H1 (cell line): ENCODE data around the gene PIAS1. TPM values are rescaled to one million over a fixed set of nuclear protein-coding genes. Genes with fewer than 3 reads are reported as not detected.

ENCODE experiments used
- CTCF ChIA-PET: fragments of 300-600 bp; sonication (Branson Sonifier 250); formaldehyde crosslinking; loops from one replicate; lab custom pipeline; 2021; ENCODE audit not compliant: partially characterized antibody; lab: Charles Lee
- POLR2A ChIA-PET: fragments of 300-600 bp; sonication (Branson Sonifier 250); formaldehyde crosslinking; loops from one replicate; lab custom pipeline; 2021; ENCODE audit warnings: inconsistent platforms; ENCODE audit not compliant: partially characterized antibody; lab: Charles Lee
- DNase-seq, 2 experiments: peaks; one replicate each; pipeline versions ENCODE4 v3.0.0 to v3.0.0-alpha.2; 2010 to 2022; ENCODE audit warnings: low spot score in 2 of 2, low read depth in 1 of 2, mixed read lengths in 1 of 2
- FAIRE-seq: peaks from 2 replicates; lab custom pipeline; 2011; peaks lifted over from hg19 to GRCh38; lab: Jason Lieb, UNC
- H2AFZ ChIP-seq: 2 replicates; pipeline ENCODE4 v1.8.1; 2012; ENCODE audit warnings: low read length, inconsistent platforms
- H2AK5ac ChIP-seq: 2 replicates; pipeline ENCODE4 v1.6.1; 2013; ENCODE audit warnings: low read depth, low read length
- H2BK120ac ChIP-seq: replicated peaks from 2 replicates; pipeline ENCODE3; 2013; ENCODE audit warnings: low read depth, low read length, inconsistent platforms
- H2BK12ac ChIP-seq: 2 replicates; pipeline ENCODE4 v1.6.1; 2013; ENCODE audit warnings: low read depth, low read length
- H2BK15ac ChIP-seq: 2 replicates; pipeline ENCODE4 v1.6.1; 2013; ENCODE audit warnings: low read length
- H2BK20ac ChIP-seq: 2 replicates; pipeline ENCODE4 v1.6.1; 2013; ENCODE audit warnings: low read length
- H2BK5ac ChIP-seq: 2 replicates; pipeline ENCODE4 v1.6.1; 2013; ENCODE audit warnings: low read depth, low read length
- H3K14ac ChIP-seq: 2 replicates; pipeline ENCODE4 v1.6.1; 2013; ENCODE audit warnings: inconsistent platforms; ENCODE audit not compliant: insufficient read length
- H3K18ac ChIP-seq: 2 replicates; pipeline ENCODE4 v1.6.1; 2013; ENCODE audit warnings: low read length; ENCODE audit errors: extremely low read depth
- H3K23ac ChIP-seq: 2 replicates; pipeline ENCODE4 v1.6.1; 2013; ENCODE audit warnings: inconsistent platforms; ENCODE audit not compliant: insufficient read length
- H3K23me2 ChIP-seq: 2 replicates; pipeline ENCODE4 v1.6.1; 2013; ENCODE audit warnings: low read depth, low read length
- H3K27ac ChIP-seq: 2 replicates; pipeline ENCODE4 v1.6.1; 2011; ENCODE audit warnings: low read depth, low read length, inconsistent platforms
- H3K27me3 ChIP-seq, 4 experiments: replicated peaks in 1 of 4; 1 replicate in 1 of 4; 2 replicates in 3 of 4; pipeline versions ENCODE4 v1.6.1 to v1.8.1; 2011 to 2013; ENCODE audit warnings: low read length in 3 of 4, mild to moderate bottlenecking in 3 of 4, inconsistent platforms in 2 of 4, mixed read lengths in 2 of 4, moderate library complexity in 1 of 4; ENCODE audit not compliant: control insufficient read depth in 3 of 4, insufficient read depth in 3 of 4; ENCODE audit errors: extremely low read depth in 1 of 4
- H3K36me3 ChIP-seq, 4 experiments: 2 replicates each; pipeline versions ENCODE4 v1.6.1 to v1.8.1; 2011 to 2013; ENCODE audit warnings: mild to moderate bottlenecking in 4 of 4, low read length in 3 of 4, moderate library complexity in 2 of 4, control low read depth in 1 of 4, inconsistent platforms in 1 of 4; ENCODE audit not compliant: insufficient read depth in 4 of 4, control insufficient read depth in 2 of 4
- H3K4ac ChIP-seq: replicated peaks from 2 replicates; pipeline ENCODE3; 2013; ENCODE audit warnings: low read length, low read depth, mixed read lengths, inconsistent platforms; ENCODE audit not compliant: insufficient read length
- H3K4me1 ChIP-seq, 4 experiments: replicated peaks in 1 of 4; 1 replicate in 1 of 4; 2 replicates in 3 of 4; pipeline versions ENCODE4 v1.6.1 to v1.8.1; 2011 to 2013; ENCODE audit warnings: low read length in 3 of 4, inconsistent platforms in 2 of 4, mixed read lengths in 1 of 4; ENCODE audit not compliant: insufficient read depth in 4 of 4, control insufficient read depth in 3 of 4
- H3K4me2 ChIP-seq, 2 experiments: 2 replicates each; pipeline versions ENCODE4 v1.6.1 to v1.8.1; 2011 to 2013; ENCODE audit warnings: low read depth in 2 of 2, low read length in 2 of 2, control low read depth in 1 of 2, inconsistent platforms in 1 of 2, mild to moderate bottlenecking in 1 of 2; ENCODE audit not compliant: insufficient read depth in 1 of 2
- H3K4me3 ChIP-seq, 4 experiments: fragments of 200-600, 300-600 bp in 1 of 4; sonication (generic), shearing (Covaris generic), sonication (Bioruptor Twin) in 1 of 4; 2 replicates each; pipeline versions ENCODE4 v1.5.1 to v1.8.1; 2011 to 2016; ENCODE audit warnings: low read length in 4 of 4, low read depth in 3 of 4, control low read depth in 2 of 4, inconsistent platforms in 2 of 4, mild to moderate bottlenecking in 2 of 4, mixed read lengths in 1 of 4, moderate library complexity in 1 of 4; ENCODE audit not compliant: insufficient read depth in 2 of 4; ENCODE audit errors: extremely low read depth in 1 of 4
- H3K56ac ChIP-seq: replicated peaks from 2 replicates; pipeline ENCODE3; 2013; ENCODE audit warnings: low read depth, mild to moderate bottlenecking, mixed read lengths, low read length, inconsistent platforms; ENCODE audit not compliant: insufficient read length
- H3K79me1 ChIP-seq: 2 replicates; pipeline ENCODE4 v1.6.1; 2013; ENCODE audit warnings: low read depth, low read length, control low read depth
- H3K79me2 ChIP-seq, 2 experiments: 2 replicates each; pipeline versions ENCODE4 v1.6.1 to v1.8.1; 2012 to 2013; ENCODE audit warnings: low read length in 2 of 2, mild to moderate bottlenecking in 2 of 2, inconsistent platforms in 1 of 2; ENCODE audit not compliant: insufficient read depth in 2 of 2, control insufficient read depth in 1 of 2
- H3K9ac ChIP-seq, 4 experiments: replicated peaks in 1 of 4; 1 replicate in 1 of 4; 2 replicates in 3 of 4; pipeline versions ENCODE4 v1.6.1 to v1.8.1; 2011 to 2013; ENCODE audit warnings: low read depth in 3 of 4, low read length in 3 of 4, control low read depth in 2 of 4, mild to moderate bottlenecking in 2 of 4, moderate library complexity in 2 of 4, inconsistent platforms in 1 of 4; ENCODE audit errors: extremely low read depth in 1 of 4
- H3K9me3 ChIP-seq, 2 experiments: 2 replicates each; pipeline versions ENCODE4 v1.6.1 to v1.8.1; 2012 to 2013; ENCODE audit warnings: mild to moderate bottlenecking in 2 of 2, moderate library complexity in 2 of 2, control low read depth in 1 of 2, inconsistent platforms in 1 of 2, low read depth in 1 of 2, low read length in 1 of 2, mixed read lengths in 1 of 2; ENCODE audit not compliant: insufficient read depth in 2 of 2
- H4K20me1 ChIP-seq, 2 experiments: replicated peaks in 1 of 2; 2 replicates each; pipeline versions ENCODE3 to v1.8.1; 2011 to 2013; ENCODE audit warnings: inconsistent platforms in 2 of 2, low read length in 2 of 2, mild to moderate bottlenecking in 1 of 2; ENCODE audit not compliant: insufficient read depth in 2 of 2, control insufficient read depth in 1 of 2
- H4K5ac ChIP-seq: 2 replicates; pipeline ENCODE4 v1.6.1; 2013; ENCODE audit warnings: low read length, low read depth, mixed read lengths, inconsistent platforms; ENCODE audit not compliant: insufficient read length
- H4K8ac ChIP-seq: 2 replicates; pipeline ENCODE4 v1.8.0; 2013; ENCODE audit warnings: mild to moderate bottlenecking, moderate library complexity, low read length, inconsistent platforms; ENCODE audit not compliant: insufficient read depth; ENCODE audit errors: extremely low read depth
- H4K91ac ChIP-seq: replicated peaks from 2 replicates; pipeline ENCODE3; 2013; ENCODE audit warnings: low read length, mixed read lengths, inconsistent platforms; ENCODE audit not compliant: insufficient read length
- ATF3 ChIP-seq: IDR thresholded peaks from 2 replicates; pipeline ENCODE4 v1.6.1; 2011; ENCODE audit warnings: low read depth, mild to moderate bottlenecking, low read length; ENCODE audit not compliant: insufficient read depth
- KDM1A ChIP-seq: fragments of 200-600, 300-600 bp; sonication (generic); IDR thresholded peaks from 2 replicates; pipeline ENCODE4 v1.7.1; 2016; ENCODE audit warnings: mild to moderate bottlenecking, low read length, borderline replicate concordance
- MAFK ChIP-seq: IDR thresholded peaks from 2 replicates; pipeline ENCODE4 v1.6.1; 2012; ENCODE audit warnings: low read depth, mild to moderate bottlenecking, improper control_type of control experiment, low read length
- RBBP5 ChIP-seq: IDR thresholded peaks from 2 replicates; pipeline ENCODE4 v1.7.1; 2012; ENCODE audit warnings: low read depth, mild to moderate bottlenecking, inconsistent platforms, low read length, moderate library complexity, borderline replicate concordance
- RFX5 ChIP-seq: IDR thresholded peaks from 2 replicates; pipeline ENCODE4 v1.6.1; 2011; ENCODE audit warnings: low read depth, low read length, improper control_type of control experiment, borderline replicate concordance
- SP4 ChIP-seq: IDR thresholded peaks from 2 replicates; pipeline ENCODE4 v1.6.1; 2012; ENCODE audit warnings: low read length, inconsistent platforms
- SUZ12 ChIP-seq: fragments of 200-600 bp; sonication (generic); IDR thresholded peaks from 2 replicates; pipeline ENCODE4 v1.6.1; 2012; ENCODE audit warnings: mild to moderate bottlenecking, inconsistent platforms, low read length, moderate library complexity, mixed read lengths
- TBP ChIP-seq: IDR thresholded peaks from 2 replicates; pipeline ENCODE4 v1.6.1; 2011; ENCODE audit warnings: low read depth, low read length, improper control_type of control experiment
- WGBS, 2 experiments: shearing (Covaris generic) in 1 of 2; methylation state at CpG; one replicate each; pipeline versions ENCODE4 v1.1.6 to v1.1.7; 2013 to 2015; ENCODE audit warnings: low lambda C conversion rate in 2 of 2, mixed read lengths in 2 of 2, inconsistent platforms in 1 of 2, low coverage in 1 of 2, missing lambda C conversion rate in 1 of 2; ENCODE audit not compliant: insufficient replicate concordance in 2 of 2, insufficient coverage in 1 of 2, insufficient read length in 1 of 2; ENCODE audit errors: extremely low coverage in 1 of 2, missing lambda C conversion rate in 1 of 2; 5-methylcytosine and 5-hydroxymethylcytosine counted together
- polyA plus RNA-seq, 7 experiments: library from polyadenylated mRNA; depleted of rRNA in 3 of 7; stranded (reverse) in 5 of 7; unstranded in 2 of 7; fragments of >200 nt in 5 of 7; fragments of 200-250 nt in 2 of 7; gene quantifications; 1 replicate in 5 of 7; 2 replicates in 1 of 7; 4 replicates in 1 of 7; pipeline versions ENCODE4 v1.2.1 to v1.2.3, GENCODE V29; 2011 to 2013; ENCODE audit warnings: missing spikeins in 2 of 7, mixed read lengths in 2 of 7
- total RNA-seq: library from RNA; stranded (reverse); fragmentation: NEBNext Ultra II Directional; extraction: Animal tissue kit (Norgen Biotek cat#: 25700); gene quantifications from 2 replicates; pipeline ENCODE4 v1.2.1, GENCODE V29; 2021

PIAS1 gene
- total and polyA plus RNA-seq, 2 of the 8 experiments (the other 6 are each of a cell fraction or from before 2014, with no cell fraction given) = 30.8 to 34.5 TPM

DNA sequence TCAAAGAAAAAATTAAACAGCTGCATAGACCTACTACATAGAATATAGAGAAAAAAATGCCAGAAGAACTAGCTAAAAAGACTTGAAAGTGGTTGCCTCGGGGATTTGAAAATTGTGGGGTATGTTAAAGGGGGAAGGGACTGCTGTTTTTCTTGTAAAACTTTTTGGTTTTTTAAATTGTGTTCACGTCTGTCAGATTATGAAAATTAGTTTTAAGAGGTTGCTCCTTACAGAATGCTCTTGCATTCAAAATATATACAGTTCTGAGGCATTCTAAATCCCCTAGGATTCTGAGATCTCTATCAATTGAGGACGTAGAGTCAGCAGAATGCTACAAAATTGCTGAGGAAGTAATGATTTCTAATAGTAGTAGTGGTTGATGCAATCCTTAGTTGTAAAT is 28.6 kb downstream of the PIAS1 start:
- H3K4me1 ChIP-seq = peaks cover 0 to under 1% (median 0%) of the 10 kb centered on the region in 4 experiments; a peak in 2 of 7 replicates
- peaks cover 0 to 98% of the 10 kb centered on the region in 2 experiments; a peak in 3 of 4 replicates for H3K79me2 ChIP-seq
- H2AK5ac ChIP-seq = no peak overlapping the region
- peaks cover 4% of the 10 kb centered on the region in 2 experiments for H4K20me1 ChIP-seq
- no peak overlapping the region for H2BK120ac ChIP-seq
- CTCF ChIA-PET = interaction anchor here (0.6 to 0.8 kb wide), 2 partner anchors 10 to 112 kb away, joined by 3 read pairs; no protein-coding TSS in a partner anchor
- no peak overlapping the region for H3K27ac ChIP-seq
- H2BK20ac ChIP-seq = no peak overlapping the region
- H3K9me3 ChIP-seq = no peaks in the 10 kb centered on the region
- H4K91ac ChIP-seq = no peak overlapping the region
- no peak overlapping the region for H3K4me2 ChIP-seq
- no peak overlapping the region for H2BK5ac ChIP-seq
- peaks cover 0 to 10% (median 0%) of the 10 kb centered on the region in 4 experiments; a peak in 2 of 8 replicates for H3K36me3 ChIP-seq
- WGBS, 2 experiments = 72% methylated on average over 3 of the region's 3 CpGs; no CpG with 5 or more reads in 1 of the 2 experiments
- H3K9ac ChIP-seq = no peak overlapping the region
- POLR2A ChIA-PET = no interaction called here
- no peak overlapping the region for H2BK12ac ChIP-seq
- H3K4ac ChIP-seq = no peak overlapping the region
- DNase-seq (no peak), FAIRE-seq (no peak)
- H4K5ac ChIP-seq = no peak overlapping the region
- H3K18ac ChIP-seq = no peak overlapping the region
- no peak overlapping the region for H2BK15ac ChIP-seq
- H3K27me3 ChIP-seq = no peaks in the 10 kb centered on the region
- no peak overlapping the region for H3K14ac ChIP-seq
- H3K56ac ChIP-seq = no peak overlapping the region
- no peak overlapping the region for H3K23ac ChIP-seq
- no peak overlapping the region for H4K8ac ChIP-seq
- H3K4me3 ChIP-seq = no peak overlapping the region
- TF ChIP-seq MAFK (no peak), KDM1A (no peak), RFX5 (no peak), TBP (no peak), RBBP5 (no peak), ATF3 (no peak), SUZ12 (no peak), SP4 (no peak)
- H2AFZ ChIP-seq = no peak overlapping the region
- 0 out of 2 replicates have a peak, but pooled peaks cover 2% of the 10 kb centered on the region for H3K79me1 ChIP-seq
- no peaks in the 10 kb centered on the region for H3K23me2 ChIP-seq
